GM12872 (cell line): ENCODE results near the gene PPP1R9B.

Source experiments
- CTCF ChIP-seq: IDR thresholded peaks from 3 replicates; pipeline ENCODE4 v1.5.1; 2011; ENCODE audit warnings: low read depth, mild to moderate bottlenecking, low read length, moderate library complexity; ENCODE audit not compliant: insufficient read depth

Gene PPP1R9B

DNA sequence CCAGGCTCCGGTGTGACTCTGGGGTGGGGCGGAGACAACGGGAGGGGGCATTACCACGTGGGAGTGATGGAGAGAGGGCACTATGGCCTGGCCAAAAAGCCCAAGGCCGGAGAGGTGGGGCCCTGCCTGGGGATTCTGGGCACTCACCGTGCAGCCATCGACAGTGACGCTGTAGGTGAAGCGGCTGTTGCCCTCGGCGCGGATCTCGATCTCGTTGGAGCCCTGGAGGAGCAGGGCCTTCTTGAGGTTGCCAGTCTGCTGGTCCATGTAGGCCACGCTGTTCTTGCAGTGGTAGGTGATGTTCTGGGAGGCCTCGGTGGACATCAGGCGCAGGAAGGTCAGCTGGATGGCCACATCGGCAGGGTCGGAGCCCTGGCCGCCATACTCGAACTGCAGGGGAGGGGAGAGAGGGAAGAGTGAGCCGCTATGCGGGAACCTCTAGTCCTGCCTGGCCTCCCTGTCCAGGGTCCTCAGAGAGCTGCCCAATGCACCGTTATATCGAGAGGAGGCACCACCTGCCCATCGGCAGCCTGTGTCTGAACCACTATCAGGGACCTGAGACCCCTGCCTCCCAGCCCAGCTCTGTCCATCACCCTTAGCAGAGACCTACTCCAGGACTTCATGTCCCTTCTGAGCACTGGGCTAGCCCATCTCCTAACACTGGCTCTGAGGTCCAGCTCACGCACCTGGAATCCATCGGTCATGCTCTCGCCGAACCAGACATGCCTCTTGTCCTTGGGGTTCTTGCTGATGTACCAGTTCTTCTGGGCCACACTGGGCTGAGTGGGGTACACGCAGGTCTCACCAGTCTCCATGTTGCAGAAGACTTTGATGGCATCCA is 35.4 kb upstream of the PPP1R9B start:
- TF ChIP-seq CTCF: no peak

DNA sequence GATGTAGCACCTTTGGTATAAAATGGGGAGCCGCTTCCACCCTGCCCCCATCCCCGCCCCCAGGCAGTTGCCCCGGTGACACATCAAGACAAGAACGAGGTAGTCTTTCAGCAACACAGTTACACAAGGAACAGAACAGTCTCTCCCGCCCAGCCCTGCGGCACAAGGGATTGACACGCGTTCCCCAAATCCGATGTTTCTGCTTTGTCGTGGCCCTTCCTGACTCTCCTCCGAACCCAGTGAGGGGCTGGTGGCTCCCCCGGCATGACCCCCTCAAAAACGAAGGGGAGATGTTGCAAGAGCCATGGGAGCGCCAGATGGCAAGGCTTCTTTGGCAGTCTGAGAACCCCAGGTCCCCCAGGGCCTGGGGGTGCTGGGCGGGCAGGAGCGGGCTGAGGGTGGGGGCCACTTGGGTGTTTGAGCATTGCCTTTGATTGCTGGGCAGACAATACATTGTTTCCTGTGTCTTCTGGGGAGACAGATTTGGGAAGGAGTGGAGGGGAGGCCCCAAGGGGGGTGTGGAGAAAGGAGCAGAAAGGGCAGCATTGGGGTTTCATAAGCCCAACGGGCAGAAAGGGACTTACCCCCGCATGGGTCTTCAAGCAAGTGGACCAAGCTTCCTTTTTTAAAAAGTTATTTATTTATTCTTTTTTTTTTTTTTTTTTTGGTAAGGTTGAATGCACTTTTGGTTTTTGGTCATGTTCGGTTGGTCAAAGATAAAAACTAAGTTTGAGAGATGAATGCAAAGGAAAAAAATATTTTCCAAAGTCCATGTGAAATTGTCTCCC is 34.3 kb upstream of the PPP1R9B start:
- no peak for TF ChIP-seq CTCF

GRCh38 chr17:50184064-50184463 is 33.6 kb upstream of the PPP1R9B start:
- peak; percentile 16; the same call in 1 of the 3 replicates for TF ChIP-seq CTCF

DNA sequence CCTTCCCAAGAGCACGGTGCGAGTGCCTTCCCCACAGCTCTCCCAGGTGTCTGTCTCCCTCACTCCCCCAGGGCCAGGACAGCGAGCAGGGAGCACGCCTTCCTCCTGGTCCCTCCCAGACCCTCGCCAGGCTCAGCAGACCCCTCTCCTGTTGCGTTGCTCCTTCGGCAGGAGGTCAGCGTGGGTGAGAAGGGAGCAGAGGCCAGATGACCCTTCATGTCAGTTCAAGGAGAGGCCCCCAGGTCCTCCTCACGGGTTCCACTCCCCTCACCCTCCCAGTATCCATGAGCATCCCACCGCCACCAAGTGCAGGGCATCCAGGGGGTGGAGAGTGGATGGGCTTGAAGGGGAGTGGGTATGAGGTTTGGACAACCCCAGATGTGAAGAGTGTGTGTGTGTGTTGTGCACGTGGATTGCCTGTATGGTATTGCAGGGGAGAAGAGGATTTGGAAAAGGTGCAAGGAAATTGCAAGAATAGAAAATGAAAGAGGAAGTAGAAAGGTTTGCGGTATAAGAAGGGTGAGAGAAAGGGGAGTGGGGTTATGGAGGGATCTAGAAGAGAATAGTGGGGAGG is 33.0 kb upstream of the PPP1R9B start:
- TF ChIP-seq CTCF: no peak

DNA sequence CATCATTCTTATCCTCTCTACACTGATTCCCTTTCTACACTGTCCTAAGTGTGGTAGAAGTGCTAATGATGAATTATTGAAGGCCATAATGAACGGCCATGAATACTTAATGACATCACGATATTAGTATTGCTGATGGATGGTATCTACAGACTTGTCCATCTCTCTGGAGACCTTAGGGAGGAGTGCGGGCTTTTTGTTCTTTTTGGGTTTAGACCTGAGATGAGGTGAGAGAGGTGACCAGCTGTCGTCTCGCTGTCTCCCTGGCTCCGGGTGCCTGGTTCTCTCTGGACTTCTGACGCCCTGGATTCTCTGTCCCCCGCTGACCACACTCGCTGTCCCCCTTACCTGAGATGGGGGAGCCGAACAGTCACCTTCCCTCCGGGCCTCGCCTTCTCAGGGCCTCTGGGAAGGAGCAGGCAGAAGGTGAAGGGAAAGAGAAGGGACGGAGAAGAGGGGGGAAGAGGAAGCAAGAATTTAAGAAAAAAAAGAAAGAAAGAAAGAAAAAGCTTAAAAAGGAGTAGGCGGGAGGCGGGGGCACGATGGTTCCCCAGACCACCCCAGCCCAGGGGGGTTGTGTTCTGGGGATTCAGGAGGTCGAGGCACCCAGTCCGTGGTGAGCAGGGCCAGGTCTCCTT is 32.4 kb upstream of the PPP1R9B start:
- no peak for TF ChIP-seq CTCF

DNA sequence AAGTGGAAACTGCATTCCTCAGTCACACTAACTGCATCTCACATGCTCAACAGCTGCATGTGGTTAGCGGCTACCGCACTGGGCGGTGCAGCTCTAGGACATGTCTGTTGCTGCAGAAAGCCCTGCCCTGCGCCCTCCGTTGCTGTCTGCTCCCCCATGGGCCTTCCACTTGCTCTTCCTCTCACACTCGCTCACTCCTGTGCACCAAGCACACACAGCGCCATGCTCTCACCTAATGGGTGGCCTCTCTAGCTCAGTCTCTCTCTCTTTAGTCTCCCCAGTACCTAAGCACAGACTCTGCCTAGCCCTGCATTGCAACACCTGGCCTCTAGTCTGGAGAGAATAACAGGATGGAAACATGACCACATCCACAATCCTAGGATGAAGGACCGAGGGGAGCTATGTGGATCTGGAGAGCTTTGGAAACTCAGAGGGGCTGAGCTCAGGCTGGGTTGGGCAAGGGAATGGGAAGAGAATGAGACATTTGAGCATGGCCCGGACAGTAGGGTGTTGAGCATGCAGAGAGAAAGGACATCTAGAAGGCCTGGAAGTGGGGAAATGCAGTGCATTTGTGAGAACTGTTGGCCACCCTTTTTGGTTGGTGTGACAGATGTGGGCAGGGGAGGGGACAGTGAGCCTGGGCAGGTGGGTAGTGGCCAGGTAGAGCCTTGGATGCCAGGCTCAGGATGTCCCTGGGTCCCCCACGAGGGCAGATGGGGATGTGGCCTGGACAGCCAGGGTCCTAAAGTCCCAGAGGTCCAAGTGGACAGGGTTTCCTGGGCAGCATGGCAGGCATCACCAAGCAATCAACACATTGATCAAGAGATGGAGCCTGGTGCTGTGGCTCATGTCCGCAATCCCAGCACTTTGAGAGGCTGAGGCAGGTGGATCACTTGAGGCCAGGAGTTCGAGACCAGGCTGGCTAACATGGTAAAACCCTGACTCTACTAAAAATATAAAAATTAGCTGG is 31.4 kb upstream of the PPP1R9B start:
- no peak for TF ChIP-seq CTCF
